SH-SY5Y (cell line): Measurements from ENCODE around the gene TGM5.

Experiments used
- GATA2 ChIP-seq: IDR thresholded peaks from 2 replicates; pipeline ENCODE4 v1.6.1; 2011; ENCODE audit warnings: mild to moderate bottlenecking, low read depth, low read length
- GATA3 ChIP-seq: IDR thresholded peaks from 2 replicates; pipeline ENCODE4 v1.6.1; 2011; ENCODE audit warnings: low read depth, mild to moderate bottlenecking, low read length, moderate library complexity

DNA sequence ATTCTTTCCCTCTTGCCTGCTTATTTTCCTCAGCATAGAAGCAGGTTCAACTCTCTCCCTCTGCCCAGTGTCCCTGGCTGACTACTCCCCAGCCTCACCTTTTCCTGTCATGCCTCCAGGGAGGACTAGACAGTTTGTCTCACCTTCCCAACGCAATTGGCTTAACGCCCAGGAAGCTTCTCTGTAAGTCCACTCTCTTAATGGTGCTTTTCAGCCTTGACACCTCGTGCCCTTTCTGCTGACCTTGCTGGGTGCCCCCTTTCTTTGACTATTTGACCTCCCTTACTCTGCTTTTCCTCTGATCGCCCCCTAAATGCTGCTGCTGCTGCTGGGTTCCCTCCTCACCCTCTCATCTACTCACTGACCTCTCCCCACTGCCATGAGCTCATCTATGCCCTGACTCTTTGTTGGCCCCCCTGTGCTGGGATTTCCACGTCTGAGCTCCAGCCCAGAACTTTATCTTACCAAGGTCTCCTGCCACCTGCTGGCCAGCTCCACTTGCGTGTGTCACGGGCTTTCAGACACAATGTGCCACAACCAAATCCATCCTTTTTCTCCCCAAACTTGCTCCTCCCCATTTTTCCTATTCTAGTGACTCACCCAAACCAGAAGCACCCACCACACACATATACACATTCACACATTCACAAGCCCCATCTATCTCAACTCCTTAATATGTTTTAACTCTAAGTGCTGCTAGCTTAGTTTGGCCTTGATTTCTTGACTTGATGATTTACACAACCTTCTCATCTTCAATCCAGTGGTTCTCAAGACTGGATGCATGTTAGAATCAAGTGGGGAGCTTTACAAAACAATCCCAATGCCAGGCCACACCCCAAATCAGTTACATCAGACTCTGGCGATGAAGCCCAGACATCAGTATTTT, 62.5 kb downstream of the TGM5 start:
- no peak for TF ChIP-seq GATA3
- TF ChIP-seq GATA2: no peak
